Measurements from ENCODE around the gene ASTL.

DNA sequence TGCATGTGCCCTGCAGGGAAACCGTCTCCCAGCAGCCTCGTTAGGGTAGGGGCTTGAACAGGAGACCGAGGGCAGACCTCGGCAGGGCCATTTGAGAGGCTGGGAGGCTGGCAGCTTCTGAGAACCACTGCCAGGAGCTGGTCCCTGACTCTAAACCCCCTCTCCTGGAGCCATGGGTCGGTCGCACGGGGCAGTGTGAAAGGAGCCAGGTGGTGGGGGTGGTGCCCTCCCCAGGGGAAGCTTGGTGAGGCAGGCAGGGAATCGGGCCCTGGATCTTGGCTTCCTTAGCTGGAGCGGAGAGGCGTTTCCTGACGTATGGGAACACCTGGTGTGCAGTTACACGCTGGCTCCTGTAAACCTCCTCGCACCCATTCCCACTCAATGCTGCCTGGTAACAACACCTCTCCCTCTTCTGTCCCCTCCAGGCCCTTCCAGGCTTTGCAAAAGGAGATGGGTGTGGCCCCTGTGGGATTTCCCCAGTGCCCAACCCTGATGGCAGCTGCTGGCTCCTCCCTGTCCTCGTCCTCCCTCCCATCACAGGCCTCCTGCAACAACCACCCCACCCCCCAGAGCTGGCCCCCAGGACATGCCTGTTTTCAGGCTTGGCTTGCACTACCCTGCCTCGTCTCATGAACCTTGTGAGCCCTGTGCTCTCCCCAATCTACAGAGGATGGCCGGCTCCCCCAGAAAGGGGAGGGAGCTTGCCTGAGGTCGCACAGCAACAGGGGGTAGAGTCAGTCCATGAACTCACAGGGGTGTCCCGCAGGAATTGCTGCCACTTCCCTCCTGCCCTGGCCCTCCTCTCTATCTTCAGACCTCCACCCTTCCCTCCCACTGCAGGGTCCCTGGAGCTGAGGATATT, 46.4 kb downstream of the ASTL start:
- TF ChIP-seq, protein P1, sequence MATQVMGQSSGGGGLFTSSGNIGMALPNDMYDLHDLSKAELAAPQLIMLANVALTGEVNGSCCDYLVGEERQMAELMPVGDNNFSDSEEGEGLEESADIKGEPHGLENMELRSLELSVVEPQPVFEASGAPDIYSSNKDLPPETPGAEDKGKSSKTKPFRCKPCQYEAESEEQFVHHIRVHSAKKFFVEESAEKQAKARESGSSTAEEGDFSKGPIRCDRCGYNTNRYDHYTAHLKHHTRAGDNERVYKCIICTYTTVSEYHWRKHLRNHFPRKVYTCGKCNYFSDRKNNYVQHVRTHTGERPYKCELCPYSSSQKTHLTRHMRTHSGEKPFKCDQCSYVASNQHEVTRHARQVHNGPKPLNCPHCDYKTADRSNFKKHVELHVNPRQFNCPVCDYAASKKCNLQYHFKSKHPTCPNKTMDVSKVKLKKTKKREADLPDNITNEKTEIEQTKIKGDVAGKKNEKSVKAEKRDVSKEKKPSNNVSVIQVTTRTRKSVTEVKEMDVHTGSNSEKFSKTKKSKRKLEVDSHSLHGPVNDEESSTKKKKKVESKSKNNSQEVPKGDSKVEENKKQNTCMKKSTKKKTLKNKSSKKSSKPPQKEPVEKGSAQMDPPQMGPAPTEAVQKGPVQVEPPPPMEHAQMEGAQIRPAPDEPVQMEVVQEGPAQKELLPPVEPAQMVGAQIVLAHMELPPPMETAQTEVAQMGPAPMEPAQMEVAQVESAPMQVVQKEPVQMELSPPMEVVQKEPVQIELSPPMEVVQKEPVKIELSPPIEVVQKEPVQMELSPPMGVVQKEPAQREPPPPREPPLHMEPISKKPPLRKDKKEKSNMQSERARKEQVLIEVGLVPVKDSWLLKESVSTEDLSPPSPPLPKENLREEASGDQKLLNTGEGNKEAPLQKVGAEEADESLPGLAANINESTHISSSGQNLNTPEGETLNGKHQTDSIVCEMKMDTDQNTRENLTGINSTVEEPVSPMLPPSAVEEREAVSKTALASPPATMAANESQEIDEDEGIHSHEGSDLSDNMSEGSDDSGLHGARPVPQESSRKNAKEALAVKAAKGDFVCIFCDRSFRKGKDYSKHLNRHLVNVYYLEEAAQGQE (IDR thresholded peaks at IDR 0.05; ENCODE audit: low read depth) = no peak
- TF ChIP-seq, protein P2, sequence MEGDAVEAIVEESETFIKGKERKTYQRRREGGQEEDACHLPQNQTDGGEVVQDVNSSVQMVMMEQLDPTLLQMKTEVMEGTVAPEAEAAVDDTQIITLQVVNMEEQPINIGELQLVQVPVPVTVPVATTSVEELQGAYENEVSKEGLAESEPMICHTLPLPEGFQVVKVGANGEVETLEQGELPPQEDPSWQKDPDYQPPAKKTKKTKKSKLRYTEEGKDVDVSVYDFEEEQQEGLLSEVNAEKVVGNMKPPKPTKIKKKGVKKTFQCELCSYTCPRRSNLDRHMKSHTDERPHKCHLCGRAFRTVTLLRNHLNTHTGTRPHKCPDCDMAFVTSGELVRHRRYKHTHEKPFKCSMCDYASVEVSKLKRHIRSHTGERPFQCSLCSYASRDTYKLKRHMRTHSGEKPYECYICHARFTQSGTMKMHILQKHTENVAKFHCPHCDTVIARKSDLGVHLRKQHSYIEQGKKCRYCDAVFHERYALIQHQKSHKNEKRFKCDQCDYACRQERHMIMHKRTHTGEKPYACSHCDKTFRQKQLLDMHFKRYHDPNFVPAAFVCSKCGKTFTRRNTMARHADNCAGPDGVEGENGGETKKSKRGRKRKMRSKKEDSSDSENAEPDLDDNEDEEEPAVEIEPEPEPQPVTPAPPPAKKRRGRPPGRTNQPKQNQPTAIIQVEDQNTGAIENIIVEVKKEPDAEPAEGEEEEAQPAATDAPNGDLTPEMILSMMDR (IDR thresholded peaks at IDR 0.05 in 2 of 3, conservative IDR thresholded peaks at IDR 0.05 in 1 of 3; ENCODE audit: borderline replicate concordance in 1 of 3, insufficient read depth in 1 of 3, low read depth in 2 of 3, low read length in 2 of 3) = no peak
- TF ChIP-seq POLR2A (IDR thresholded peaks at IDR 0.05; ENCODE audit: borderline replicate concordance, extremely low read depth, insufficient read depth, insufficient read length) = no peak
- TF ChIP-seq EZH2phosphoT487 (IDR thresholded peaks at IDR 0.05; ENCODE audit: borderline replicate concordance) = no peak
- TF ChIP-seq POLR2AphosphoS5 (IDR thresholded peaks at IDR 0.05; ENCODE audit: low read depth, low read length) = no peak
- TF ChIP-seq, protein P3, sequence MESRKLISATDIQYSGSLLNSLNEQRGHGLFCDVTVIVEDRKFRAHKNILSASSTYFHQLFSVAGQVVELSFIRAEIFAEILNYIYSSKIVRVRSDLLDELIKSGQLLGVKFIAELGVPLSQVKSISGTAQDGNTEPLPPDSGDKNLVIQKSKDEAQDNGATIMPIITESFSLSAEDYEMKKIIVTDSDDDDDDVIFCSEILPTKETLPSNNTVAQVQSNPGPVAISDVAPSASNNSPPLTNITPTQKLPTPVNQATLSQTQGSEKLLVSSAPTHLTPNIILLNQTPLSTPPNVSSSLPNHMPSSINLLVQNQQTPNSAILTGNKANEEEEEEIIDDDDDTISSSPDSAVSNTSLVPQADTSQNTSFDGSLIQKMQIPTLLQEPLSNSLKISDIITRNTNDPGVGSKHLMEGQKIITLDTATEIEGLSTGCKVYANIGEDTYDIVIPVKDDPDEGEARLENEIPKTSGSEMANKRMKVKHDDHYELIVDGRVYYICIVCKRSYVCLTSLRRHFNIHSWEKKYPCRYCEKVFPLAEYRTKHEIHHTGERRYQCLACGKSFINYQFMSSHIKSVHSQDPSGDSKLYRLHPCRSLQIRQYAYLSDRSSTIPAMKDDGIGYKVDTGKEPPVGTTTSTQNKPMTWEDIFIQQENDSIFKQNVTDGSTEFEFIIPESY (IDR thresholded peaks at IDR 0.05; ENCODE audit: extremely low read depth, insufficient replicate concordance, low read length) = no peak
- TF ChIP-seq ZNF274 (IDR thresholded peaks at IDR 0.05; ENCODE audit: low read depth, low read length) = no peak
- TF ChIP-seq CBX3 (IDR thresholded peaks at IDR 0.05; ENCODE audit: low read depth) = no peak
